Effector CD4-positive, alpha-beta T cell (primary cell): ENCODE results near the gene LPCAT3.

Experiments
- DNase-seq: peaks from one replicate; pipeline ENCODE4 v3.0.0-alpha.2; 2020

Gene LPCAT3

GRCh38 chr12:6998715-6999451 lies 19.4 kb downstream of the LPCAT3 start:
- no peak for DNase-seq

GRCh38 chr12:6996040-6996441 lies 22.2 kb downstream of the LPCAT3 start:
- DNase-seq, result no peak

- DNase-seq, result no peak
These were observed 30.2 kb downstream of the LPCAT3 start for GRCh38 chr12:6987956-6988553.

- DNase-seq, result no peak
These were observed 35.7 kb downstream of the LPCAT3 start for GRCh38 chr12:6982532-6982931.

DNA sequence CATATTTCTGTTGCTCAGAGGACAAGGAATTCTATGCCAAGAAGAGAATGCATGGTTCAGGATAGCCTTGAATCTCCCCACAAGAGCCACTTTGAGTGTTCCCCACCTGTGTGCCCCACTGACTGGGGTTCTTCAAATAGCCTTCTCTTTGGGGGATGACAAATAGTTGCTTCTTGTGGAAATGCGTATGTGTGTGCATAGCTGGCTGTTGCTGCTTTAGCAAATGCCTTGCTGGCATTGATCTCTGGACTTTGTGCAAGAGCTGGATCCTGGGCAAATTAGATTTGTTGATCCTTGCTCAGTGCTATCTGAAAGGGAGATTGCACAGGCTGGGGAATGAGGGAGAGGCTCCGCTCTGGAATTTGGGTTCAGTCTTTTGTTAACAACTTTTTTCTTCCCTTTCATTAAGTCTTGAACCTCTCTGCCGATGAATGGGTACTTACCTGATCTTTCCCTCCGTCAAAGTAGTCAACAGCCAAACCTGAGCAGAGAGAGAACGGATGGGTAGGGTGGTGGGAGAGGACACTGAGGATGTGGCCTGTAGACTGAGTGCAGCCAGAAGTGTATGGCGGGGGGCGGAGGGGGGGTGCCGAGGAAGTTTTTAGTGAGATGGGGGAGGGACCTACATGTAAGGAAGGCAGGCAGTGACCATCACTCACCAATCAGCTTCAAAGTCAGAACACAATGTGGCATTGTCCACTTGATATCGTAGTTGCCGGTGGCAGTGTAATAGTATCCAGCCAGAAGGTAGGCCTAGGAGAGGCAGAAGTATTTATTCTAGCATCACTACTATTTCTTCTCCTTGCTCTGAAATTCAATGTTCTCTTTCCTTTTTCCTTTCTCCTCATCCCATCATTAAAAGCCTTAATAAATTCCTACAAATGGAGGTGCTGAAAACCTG lies 36.9 kb downstream of the LPCAT3 start:
- DNase-seq, result no peak

GRCh38 chr12:6980740-6981139 lies 37.5 kb downstream of the LPCAT3 start:
- no peak for DNase-seq

DNA sequence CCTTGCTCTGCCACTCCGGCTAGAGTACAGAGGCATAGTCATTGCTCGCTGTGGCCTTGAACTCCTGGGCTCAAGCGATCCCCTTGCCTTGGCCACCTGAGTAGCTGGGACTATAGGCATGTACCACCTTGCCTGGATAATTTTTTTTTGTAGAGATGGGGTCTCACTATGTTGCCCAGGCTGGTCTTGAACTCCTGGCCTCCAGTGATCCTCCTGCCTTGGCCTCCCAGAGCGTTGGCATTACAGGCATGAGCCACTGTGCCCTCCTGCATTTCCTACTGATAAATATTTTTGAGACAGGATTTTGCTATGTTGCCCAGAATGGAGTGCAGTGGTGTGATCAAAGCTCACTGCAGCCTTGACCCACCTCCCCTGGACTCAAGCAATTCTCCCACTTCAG lies 38.2 kb downstream of the LPCAT3 start:
- no peak for DNase-seq

GRCh38 chr12:6979453-6979852 lies 38.8 kb downstream of the LPCAT3 start:
- no peak for DNase-seq

GRCh38 chr12:6979021-6979420 lies 39.3 kb downstream of the LPCAT3 start:
- no peak for DNase-seq

DNA sequence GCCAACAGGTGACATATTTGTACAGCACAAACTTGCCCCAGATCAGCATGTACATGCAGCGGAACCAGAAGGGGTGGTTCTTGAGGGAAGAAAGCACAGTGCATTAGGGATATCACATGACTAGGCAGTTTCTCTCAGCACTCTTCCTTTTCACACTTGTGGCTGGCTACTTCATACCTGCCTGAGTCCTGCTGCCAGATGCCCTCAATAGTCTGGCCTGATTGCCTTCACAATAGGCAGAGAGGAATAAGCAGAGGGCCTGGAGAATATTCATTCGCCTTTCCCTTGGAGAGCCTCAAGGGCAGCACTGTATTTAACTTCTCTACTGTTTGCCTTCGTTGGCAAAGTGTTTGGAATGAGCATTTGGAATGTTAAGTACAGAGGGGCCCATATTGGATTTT lies 39.7 kb downstream of the LPCAT3 start:
- DNase-seq, result no peak

GRCh38 chr12:6978188-6978587 lies 40.1 kb downstream of the LPCAT3 start:
- no peak for DNase-seq

- DNase-seq, result no peak
These were observed 40.6 kb downstream of the LPCAT3 start for GRCh38 chr12:6977653-6978052.

DNA sequence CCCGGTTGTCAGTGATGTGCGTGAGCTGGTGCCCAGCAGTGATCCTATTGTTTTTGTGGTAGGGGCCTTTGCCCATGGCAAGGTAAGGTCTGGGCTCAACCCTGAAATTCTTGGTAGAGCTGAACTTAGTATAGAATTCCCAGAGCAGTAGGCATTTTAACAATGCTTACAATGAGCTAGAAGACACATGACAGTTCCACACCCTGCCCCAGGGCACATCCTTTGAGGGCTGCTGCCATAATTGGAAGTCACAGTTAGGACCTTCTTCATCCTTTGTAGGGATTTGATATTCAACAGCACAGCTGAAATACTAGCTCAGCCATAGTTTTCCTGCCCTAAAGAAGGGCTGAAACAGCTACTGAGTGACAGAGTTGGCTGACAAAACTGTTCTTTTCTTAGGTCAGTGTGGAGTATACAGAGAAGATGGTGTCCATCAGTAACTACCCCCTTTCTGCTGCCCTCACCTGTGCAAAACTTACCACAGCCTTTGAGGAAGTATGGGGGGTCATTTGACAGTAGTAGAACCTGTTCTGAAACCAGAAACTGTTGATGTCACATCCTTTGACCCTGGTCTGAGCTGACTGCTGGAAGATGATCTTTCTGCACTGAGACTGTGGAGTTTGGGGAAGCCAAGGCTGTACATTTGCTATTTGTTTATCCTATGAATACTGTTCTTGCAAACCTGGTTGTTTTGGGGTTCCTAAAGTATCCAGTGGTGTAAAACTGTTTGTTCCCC lies 42.8 kb downstream of the LPCAT3 start:
- no peak for DNase-seq

DNA sequence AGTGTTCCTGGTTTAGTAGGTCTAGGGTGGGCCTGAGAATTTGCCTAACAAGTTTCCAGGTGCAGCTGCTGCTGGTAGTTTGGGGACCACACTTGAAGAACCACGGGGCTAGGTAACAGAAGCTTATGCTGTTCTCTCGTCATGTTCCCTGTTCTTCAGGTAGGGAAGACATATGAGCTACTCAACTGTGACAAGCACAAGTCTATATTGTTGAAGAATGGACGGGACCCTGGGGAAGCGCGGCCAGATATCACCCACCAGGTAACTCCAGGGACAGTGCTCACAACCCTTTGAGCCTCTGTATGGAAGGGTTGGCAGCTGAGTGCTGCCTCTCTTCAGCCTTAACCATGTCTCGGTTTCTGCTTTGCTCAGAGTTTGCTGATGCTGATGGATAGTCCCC lies 44.1 kb downstream of the LPCAT3 start:
- DNase-seq, result no peak

DNA sequence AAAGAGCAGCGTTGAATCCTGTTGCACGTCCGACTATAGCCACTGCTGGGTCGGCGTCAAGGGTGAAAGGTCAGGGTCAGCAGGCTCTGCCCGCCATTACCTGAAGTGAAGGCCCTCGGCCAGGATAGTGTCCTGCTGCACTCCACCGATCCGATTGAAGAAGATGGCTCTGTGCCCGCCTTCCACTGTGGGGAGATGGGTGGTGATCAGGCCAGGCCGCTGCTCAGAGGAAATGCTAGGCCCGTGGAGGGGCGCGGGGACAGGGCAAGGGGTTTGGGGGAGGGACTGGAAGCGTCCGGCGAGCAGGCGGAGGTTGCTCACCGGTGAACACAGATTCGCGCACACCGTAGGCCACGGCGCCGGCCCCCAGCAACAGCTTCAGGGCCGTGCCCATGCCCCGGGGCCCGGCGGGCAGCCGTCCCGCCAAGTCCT lies 48.2 kb downstream of the LPCAT3 start:
- DNase-seq, result no peak

DNA sequence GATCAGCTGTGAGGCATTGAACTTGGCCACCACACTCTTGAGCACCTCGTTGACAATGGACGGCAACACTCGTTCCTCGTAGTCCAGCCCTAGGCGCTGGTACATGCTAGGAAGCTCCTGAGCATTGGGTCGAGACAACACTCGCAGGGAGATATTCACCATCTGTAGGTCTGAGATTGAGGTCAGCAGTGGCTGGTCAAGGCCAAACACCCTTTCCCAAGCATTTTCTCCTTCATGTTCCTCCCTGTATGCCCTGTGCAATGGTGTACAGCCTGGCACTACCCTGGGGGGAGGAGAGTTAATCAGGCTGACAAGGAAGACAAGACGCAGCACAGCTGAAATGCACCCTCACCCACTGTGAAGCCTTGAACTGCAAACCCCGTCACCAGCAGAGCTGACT lies 49.9 kb downstream of the LPCAT3 start:
- DNase-seq, result no peak

- no peak for DNase-seq
These were observed 50.6 kb downstream of the LPCAT3 start for GRCh38 chr12:6967651-6968100.

DNA sequence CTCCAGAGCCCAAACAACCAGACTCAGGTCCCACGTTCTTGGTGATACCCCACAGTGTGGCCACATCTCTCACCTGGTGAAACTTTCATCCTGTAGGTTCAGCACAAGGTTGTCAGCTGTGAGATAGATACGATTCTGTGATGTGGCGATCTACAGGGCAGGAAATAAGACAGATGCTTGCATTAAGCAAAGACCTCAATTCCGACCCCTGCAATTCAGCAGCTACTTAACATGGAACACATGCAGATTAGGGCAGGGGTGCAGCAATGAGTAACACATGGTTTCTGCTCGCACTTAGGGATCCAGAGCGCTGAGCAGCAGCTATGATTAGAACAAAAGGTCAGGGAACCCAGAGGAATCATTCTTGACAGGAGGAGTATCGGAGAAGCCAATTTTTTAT lies 51.9 kb downstream of the LPCAT3 start:
- no peak for DNase-seq

DNA sequence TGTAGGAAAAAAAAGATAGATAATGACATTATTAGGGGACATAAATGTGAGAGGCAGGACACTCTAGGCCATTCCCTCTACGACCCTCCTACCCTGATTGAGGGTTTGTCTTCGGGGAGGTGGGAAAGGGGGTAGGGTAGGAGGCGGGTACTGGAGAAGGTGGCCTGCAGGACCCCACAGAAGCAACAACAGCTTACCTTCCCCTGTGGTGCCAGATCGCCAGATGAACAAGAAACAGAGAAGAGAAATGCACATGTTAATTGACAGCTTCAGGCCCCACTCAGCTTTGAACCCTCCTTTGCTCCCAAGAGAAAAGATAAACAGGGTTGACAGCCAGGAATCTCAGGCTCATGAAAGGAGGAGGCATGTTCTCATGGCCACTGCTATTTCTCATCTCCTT lies 52.6 kb downstream of the LPCAT3 start:
- no peak for DNase-seq

- DNase-seq, result peak; percentile 86
These were observed 53.1 kb downstream of the LPCAT3 start for GRCh38 chr12:6965026-6965661.

DNA sequence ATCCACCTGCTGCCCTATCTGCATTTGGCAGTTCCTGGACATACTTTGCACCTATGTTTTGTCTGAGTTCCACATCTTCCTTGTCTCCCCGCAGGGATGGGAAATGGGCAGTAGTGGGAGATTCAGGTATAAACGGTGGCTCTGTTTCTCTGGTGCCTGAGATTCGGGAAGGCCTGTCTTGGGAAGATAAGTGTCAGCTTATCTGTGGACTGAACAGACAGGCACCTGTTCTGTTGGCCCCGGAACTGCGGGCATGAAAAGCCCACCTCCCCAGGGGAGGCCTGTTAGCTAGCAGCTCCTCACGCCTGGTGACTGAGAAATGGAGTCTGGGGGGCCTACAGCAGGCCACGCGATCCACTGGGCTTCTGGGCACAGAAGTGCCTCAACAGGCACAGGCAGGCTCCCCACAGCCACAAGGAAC lies 53.7 kb downstream of the LPCAT3 start:
- DNase-seq, result no peak

DNA sequence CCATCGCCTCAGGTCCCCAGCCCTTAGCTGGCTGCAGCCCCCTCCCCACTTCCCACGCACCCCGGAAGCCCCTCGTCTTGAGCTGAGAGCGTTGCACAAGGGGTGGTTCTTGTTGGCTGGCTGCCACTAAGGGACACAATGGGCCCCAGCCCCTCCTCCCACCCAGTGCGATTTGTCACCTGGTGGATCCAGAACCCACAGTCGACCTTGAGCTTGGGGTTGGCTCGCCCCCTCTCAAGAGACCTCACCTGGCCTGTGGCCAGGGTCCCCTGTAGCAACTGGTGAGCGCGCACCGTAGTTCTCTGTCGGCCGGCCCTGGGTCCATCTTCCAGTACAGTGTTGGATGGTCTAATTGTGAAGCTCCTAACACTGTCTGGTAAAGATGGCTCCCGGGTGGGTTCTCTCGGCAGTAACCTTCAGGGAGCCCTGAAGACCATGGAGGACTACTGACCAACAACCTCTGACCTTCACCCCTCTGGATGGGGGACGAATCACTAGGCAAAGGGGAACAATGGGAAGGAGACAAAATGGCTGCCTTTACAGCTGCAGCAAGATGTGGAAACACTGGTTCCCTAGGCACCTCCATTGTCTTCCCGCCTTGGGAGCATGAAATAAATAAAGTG lies 54.4 kb downstream of the LPCAT3 start:
- no peak for DNase-seq
